ENCODE results near the gene HPS4.
A peak's percentile ranks its signal among the peaks of the same experiment; 100 is the strongest.
"Not testable (repeated sequence)": the region's sequence is repeated elsewhere in the genome, so short reads cannot be mapped to it uniquely, and the experiment has no call there.

Gene HPS4

DNA sequence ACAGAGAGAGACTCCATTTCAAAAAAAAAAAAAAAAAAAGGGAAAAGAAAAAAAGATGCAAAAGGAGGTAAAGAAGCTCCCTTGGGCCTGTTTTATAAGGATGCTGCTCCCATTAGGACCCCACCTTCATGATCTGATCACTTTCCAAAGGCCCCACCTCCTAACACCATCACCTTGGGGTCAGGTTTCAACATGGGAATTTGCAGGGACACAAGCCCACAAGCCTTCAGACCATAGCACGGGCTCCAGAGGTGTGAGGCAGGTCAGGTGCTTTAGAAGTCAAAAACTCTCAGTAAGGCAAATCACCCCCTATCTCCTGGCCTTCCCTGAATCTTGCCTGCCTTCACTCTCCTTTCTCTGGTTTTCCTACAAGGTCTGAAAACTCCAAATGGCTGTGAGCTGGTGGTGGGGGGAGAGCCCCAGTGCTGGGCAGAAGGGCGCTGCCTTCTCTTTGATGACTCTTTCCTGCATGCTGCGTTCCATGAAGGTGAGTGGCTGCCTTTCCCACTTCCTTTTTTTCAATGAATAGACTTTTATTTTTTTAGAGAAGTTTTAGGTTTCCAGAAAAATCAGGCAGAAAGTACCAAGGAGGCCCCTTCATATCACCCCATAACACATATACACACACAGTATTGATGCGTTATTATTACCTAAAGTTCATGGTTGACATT lies 41.4 kb downstream of the HPS4 start:
- no peak for DNase-seq (ENCODE audit: low spot score)

- DNase-seq (ENCODE audit: low spot score), result no peak
These were observed 44.0 kb downstream of the HPS4 start for GRCh38 chr22:26439559-26439958.

- not testable (repeated sequence) for DNase-seq (ENCODE audit: low spot score)
These were observed 44.8 kb downstream of the HPS4 start for GRCh38 chr22:26438776-26439175.

DNA sequence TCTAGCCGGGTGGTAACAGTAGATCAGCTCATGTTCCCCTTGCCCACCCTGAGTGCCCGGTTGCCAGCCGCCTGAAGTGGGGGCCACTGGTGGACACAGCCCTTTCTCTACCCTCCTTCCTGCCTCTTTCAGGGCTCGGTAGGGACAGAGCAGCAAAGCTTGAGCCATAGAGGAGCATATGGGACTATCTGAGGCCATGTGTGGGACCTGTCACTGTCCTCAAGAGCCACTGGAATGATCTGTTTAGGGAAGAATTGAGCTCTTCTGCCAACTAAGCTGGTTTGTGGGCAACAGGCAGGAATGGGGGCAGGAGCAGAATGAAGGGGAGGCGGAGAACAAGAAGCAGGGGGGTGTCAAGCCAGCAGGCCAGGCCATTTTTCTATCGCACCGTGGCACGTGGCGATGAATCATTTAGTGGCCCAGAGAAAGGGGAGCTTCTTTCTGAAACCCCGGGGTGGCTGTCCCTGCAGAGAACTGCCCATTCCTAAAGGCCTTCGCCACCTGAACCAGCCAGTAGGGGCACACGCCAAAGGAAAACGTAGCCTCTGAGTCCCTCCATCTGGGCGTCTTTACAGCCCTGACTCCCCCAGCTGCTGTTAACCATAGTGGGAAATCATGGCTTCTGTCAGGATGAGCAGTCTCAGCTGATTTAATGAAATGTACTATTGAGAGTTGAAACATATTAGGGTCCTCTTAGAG lies 45.7 kb downstream of the HPS4 start:
- DNase-seq (ENCODE audit: low spot score), result no peak

DNA sequence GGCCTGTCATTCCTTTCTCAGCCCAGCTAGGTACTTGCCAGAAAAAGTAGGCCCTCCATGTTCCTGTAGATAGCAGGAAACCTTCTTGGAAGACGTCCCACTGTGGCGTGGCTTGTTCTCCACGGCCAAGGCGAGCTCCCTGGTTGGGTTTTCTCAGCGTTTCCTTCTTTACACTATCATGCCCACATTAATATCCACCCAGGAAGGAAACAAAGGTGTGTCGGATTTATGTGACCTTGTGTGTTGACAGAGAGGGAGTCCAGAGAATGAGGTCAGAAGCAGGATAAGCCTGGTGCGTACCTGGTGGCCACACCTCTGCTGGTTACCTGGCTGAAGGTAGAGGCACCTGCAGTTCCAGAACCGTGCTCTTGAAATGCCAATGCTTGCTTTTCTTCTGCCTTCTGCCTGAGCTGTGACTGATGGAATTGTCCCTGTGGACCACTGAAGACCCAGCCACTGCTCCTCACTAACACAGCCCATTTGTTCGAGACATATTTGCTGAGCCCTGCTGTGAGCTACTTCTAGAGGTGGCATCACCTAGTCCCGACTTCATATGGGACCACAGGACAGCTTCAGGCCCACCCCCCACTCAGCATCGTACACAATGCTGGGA lies 46.6 kb downstream of the HPS4 start:
- peak; percentile 62 for DNase-seq (ENCODE audit: low spot score)

DNA sequence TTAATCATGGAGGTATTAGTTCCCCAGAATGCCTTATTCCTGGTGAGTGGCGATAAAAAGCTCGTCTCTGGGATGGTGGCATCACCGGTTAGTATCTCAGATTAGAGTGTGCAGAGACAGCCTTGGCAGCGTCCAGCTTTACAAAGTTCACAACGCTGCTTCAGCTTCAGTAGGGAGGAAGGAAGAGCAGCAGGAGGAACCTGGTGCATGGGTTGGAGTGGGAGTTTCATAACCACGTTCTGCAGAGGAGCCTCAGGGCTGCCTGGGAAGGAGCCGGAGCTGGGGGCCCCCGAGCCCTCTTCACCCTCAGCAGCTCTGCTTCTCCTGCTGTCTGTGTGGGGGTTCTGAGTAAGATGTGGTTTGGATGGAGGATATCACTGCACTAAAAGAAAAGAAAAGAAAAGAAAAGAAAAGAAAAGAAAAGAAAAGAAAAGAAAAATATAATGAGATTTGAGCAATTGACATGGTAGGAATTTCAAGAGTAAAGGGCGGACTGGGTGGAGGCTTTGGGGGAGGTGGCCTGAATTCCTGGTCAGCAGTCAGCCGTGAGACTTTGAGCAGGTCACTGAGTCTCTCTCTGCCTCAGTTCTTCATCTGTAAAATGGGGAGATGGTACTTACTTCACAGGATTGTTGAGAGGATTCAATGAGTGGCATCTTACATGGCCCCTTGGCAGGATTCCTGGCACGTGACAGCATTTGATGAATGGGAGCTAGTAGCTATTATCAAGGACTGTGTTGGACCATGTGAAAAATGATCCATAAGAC lies 48.1 kb downstream of the HPS4 start:
- no peak for DNase-seq (ENCODE audit: low spot score)

DNA sequence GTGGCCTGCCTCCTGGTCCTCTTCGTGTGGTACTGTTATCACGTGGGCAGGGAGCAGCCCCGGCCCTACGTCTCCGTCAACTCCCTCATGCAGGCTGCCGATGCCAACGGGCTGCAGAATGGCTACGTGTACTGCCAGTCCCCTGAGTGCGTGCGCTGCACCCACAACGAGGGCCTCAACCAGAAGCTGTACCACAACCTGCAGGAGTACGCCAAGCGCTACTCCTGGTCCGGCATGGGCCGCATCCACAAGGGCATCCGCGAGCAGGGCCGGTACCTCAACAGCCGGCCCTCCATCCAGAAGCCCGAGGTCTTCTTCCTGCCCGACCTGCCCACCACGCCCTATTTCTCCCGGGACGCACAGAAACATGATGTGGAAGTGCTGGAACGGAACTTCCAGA lies 49.8 kb downstream of the HPS4 start:
- no peak for DNase-seq (ENCODE audit: low spot score)

DNA sequence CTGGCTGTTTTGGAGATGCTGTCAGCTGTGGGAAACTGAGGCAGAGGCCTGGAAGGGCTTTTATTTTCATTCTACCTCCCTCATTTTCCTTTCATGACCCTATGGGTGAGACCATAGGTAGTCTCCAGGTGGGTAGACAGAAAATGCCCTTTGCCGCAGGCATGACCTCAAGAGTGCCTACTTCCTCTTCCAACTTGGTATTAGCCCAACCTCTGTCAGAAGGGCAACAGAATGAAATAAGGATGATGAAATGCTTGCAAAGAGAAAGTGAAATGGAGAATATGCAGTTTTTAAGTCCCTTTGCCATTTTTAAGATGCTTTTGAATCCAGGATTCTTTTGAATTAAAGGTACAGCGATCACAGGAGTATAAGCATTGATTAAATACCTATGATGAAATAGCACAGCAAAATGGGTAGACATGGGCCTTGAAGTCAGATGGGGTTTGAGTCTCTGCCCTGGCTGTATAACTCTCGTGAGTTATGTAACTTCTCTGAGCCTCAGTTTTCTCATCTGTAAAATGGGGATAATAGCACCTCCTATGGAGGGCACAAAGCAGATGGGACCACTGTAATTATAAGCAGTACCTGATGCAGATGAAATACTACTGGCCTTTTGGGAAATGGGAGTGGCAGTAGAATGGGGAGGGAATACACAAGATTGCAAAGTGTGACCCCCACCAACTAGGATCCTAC lies 50.8 kb downstream of the HPS4 start:
- no peak for DNase-seq (ENCODE audit: low spot score)

- no peak for DNase-seq (ENCODE audit: low spot score)
These were observed 52.2 kb downstream of the HPS4 start for GRCh38 chr22:26431261-26431995.

DNA sequence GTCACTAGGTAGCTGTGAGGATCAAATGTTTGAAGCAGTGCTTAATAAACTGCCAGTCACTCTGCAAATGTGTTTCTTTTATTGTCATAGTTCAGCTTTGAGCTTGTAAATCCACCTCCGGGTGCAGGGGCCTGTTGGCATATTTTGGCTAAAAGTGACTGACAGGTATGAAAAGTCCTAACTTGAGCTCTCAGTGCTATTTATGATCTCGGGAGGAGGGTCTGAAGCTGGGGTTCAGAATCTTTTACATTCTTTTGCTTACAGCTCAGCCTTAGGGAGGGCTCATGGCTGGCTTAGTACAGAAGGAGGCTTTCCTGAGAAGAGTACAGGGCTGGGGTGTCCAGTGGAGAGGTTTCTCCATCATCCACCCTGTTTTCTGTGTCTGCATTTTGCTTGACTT lies 53.0 kb downstream of the HPS4 start:
- DNase-seq (ENCODE audit: low spot score), result no peak

DNA sequence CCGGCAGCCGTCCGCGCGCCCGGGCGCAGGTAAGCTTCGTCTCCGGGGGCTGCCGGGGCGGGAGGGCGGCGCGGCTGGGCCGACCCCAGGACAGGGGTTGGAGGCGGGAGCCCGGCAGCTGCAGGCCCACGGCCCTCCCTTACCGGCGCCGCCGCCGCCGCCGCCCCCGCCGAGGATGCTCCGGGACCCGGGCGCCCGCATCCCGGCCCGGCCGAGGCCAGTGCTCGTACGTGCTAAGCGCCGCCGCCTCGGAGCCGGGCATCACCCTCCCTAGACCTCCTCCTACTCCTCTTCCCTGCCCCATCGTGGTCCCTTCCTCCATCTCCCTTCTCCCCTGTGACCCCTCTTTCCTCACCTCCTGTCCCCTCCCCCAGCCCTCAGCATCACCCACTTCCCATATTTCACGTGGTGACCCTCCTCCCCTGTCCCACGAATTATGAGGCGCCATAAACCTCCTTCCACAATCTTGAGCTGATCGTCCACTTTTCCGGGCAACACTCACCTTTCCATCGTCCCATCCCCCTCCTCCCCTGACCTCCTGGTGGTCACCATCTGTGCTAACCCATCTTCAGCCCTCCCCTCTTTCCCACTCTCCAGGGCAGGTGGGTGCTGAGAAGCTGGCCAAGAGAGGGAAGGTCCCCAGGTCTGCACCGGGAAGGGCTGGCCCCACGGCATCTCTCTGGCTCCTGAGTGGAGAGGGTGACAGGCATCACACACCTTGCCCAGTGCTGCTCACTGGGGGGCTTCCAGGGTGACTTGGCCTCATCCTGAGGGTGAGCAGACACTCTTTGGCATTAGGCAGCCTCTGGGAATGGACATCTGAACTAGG lies 53.9 kb downstream of the HPS4 start:
- no peak for DNase-seq (ENCODE audit: low spot score)

DNA sequence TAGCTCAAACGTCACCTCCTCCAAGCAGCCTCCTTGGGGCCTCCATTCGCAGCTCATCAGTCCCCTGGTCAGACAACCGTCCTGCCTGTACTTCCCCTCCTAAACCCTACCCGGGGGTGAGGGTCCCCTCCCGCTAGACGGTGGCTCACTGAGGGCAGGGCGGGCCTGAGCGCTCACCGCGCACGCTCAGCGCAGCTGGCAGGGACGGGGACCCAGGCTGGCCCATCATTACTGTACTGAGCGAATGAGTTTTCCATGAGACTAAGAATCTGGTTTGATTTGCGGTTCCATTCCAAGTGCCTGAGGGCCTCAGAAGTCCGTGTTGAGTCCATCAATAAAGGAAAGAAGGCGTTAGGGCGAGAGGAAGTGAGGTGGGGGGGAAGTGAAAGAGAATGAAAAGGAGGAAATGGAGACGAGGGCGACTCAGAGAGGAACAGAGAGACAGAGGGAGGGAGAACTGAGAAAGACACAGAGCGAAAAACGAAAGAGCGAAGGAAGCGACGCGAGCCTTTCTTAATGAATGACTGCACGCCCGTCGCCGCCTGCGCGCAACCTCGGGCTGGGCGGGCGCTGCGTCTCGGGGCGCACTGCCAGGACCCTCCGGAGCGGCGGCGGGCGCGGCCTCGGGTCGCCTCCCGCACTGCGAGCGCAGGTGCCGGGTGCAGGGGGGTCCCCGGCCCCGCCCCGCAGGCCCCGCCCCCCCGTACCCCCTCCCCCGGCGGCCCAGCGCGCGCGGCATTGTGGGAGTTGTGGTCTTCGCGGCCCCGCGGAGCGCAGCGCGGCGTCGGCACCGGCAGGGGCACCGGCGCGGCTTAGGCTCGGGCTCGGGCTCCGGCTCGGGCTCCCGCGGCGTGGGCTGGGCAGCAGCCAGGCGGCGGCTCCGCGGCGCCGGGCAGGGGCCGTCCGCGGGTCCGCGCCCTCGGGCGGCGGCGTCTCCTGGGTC lies 54.8 kb downstream of the HPS4 start, which contains the start of gene ASPHD2:
Gene ASPHD2 (plus strand): TSS at position 746 of the 943 bp plus-strand sequence. CDS start 4,356 bp downstream, outside the sequence.
- DNase-seq (ENCODE audit: low spot score), result peak; percentile 69

GRCh38 chr22:26426924-26427323 lies 56.7 kb downstream of the HPS4 start:
- no peak for DNase-seq (ENCODE audit: low spot score)

GRCh38 chr22:26418620-26419019 lies 65.0 kb downstream of the HPS4 start:
- DNase-seq (ENCODE audit: low spot score), result no peak

GRCh38 chr22:26417406-26417805 lies 66.2 kb downstream of the HPS4 start:
- no peak for DNase-seq (ENCODE audit: low spot score)

- peak; percentile 46 for DNase-seq (ENCODE audit: low spot score)
These were observed 66.8 kb downstream of the HPS4 start for GRCh38 chr22:26416670-26417276.

GRCh38 chr22:26416256-26416655 lies 67.3 kb downstream of the HPS4 start:
- no peak for DNase-seq (ENCODE audit: low spot score)

DNA sequence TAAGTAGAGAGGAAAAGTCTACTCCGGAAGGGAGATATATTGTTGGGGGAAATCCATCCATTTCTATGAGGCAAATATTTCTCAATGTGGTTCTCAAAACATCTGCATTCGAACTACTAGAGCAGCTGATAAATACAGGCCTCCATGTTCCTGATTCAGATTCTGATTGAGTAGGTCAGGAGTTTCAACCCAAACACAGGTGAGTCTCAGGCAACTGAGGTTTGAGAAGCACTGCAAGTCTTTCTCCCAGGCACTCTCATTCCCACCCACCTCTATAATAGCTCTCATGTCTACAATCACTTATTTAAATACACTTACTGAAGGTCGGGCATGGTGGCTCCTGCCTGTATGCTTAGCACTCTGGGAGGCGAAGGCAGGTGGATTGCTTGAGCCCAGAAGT lies 69.2 kb downstream of the HPS4 start:
- no peak for DNase-seq (ENCODE audit: low spot score)

GRCh38 chr22:26410386-26410785 lies 73.2 kb downstream of the HPS4 start:
- no peak for DNase-seq (ENCODE audit: low spot score)
